PFSK-1 (cell line): ENCODE results near the gene LRRC36.

ENCODE experiments used
- POLR2AphosphoS5 ChIP-seq: IDR thresholded peaks from 2 replicates; pipeline ENCODE4 v1.6.1; 2012; ENCODE audit warnings: low read depth, mild to moderate bottlenecking, control low read depth, low read length, moderate library complexity
- SIN3A ChIP-seq: IDR thresholded peaks from 2 replicates; pipeline ENCODE4 v1.6.1; 2012; ENCODE audit warnings: mild to moderate bottlenecking, low read length, moderate library complexity, borderline replicate concordance; ENCODE audit not compliant: insufficient read depth
- TAF1 ChIP-seq: IDR thresholded peaks from 2 replicates; pipeline ENCODE4 v1.6.1; 2012; ENCODE audit warnings: low read length, control low read depth, borderline replicate concordance; ENCODE audit not compliant: insufficient read depth
- TF ChIP-seq, protein P1 (sequence below), 2 experiments: IDR thresholded peaks; 2 replicates each; pipeline versions ENCODE4 v1.6.1 to v1.8.0; 2011 to 2012; ENCODE audit warnings: low read depth in 2 of 2, low read length in 2 of 2, control low read depth in 1 of 2, inconsistent platforms in 1 of 2, mild to moderate bottlenecking in 1 of 2, moderate library complexity in 1 of 2; ENCODE audit not compliant: insufficient read depth in 1 of 2

- TF ChIP-seq POLR2AphosphoS5: no peak
- no peak for TF ChIP-seq TAF1
- TF ChIP-seq, protein P1, sequence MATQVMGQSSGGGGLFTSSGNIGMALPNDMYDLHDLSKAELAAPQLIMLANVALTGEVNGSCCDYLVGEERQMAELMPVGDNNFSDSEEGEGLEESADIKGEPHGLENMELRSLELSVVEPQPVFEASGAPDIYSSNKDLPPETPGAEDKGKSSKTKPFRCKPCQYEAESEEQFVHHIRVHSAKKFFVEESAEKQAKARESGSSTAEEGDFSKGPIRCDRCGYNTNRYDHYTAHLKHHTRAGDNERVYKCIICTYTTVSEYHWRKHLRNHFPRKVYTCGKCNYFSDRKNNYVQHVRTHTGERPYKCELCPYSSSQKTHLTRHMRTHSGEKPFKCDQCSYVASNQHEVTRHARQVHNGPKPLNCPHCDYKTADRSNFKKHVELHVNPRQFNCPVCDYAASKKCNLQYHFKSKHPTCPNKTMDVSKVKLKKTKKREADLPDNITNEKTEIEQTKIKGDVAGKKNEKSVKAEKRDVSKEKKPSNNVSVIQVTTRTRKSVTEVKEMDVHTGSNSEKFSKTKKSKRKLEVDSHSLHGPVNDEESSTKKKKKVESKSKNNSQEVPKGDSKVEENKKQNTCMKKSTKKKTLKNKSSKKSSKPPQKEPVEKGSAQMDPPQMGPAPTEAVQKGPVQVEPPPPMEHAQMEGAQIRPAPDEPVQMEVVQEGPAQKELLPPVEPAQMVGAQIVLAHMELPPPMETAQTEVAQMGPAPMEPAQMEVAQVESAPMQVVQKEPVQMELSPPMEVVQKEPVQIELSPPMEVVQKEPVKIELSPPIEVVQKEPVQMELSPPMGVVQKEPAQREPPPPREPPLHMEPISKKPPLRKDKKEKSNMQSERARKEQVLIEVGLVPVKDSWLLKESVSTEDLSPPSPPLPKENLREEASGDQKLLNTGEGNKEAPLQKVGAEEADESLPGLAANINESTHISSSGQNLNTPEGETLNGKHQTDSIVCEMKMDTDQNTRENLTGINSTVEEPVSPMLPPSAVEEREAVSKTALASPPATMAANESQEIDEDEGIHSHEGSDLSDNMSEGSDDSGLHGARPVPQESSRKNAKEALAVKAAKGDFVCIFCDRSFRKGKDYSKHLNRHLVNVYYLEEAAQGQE (IDR thresholded peaks at IDR 0.05; ENCODE audit: insufficient read depth in 1 of 2, low read depth in 2 of 2, low read length in 2 of 2): no peak
- no peak for TF ChIP-seq SIN3A
Measured at GRCh38 chr16:67425061-67425460, 98.4 kb downstream of the LRRC36 start.
